Astrocyte of the cerebellum (primary cell): Measurements from ENCODE around the gene ADRB2.
"Not testable (repeated sequence)": the region's sequence is repeated elsewhere in the genome, so short reads cannot be mapped to it uniquely, and the experiment has no call there.

Experiments
- DNase-seq: peaks from one replicate; pipeline ENCODE4 v3.0.0-alpha.2; 2011; ENCODE audit warnings: low read depth
- H3K4me3 ChIP-seq: 2 replicates; pipeline ENCODE4 v1.5.1; 2011; ENCODE audit warnings: mild to moderate bottlenecking, low read depth, low read length, moderate library complexity
- CTCF ChIP-seq: IDR thresholded peaks from 2 replicates; pipeline ENCODE4 v1.5.1; 2012; ENCODE audit warnings: low read length, low read depth, moderate library complexity, mild to moderate bottlenecking; ENCODE audit errors: missing control alignments
- in situ Hi-C: cut with HindIII; loops from 2 replicates; pipeline ENCODE4 v1.10.0; 2017; ENCODE audit warnings: low sequenced_read_pairs

The ADRB2 gene

GRCh38 chr5:148866024-148866423 lies 39.6 kb downstream of the ADRB2 start:
- TF ChIP-seq CTCF = no peak

GRCh38 chr5:148873120-148873519 lies 46.7 kb downstream of the ADRB2 start:
- in situ Hi-C loops = no loop called here
- H3K4me3 ChIP-seq = no peak overlapping the region
- no peak for TF ChIP-seq CTCF
- no peak for DNase-seq

More at GRCh38 chr5:148866024-148866423, 39.6 kb downstream of the ADRB2 start:
- no peak for DNase-seq
- in situ Hi-C loops = loop anchor here (5.0 kb wide), 1 partner anchor 34 kb away; no protein-coding TSS in a partner anchor
- no peak overlapping the region for H3K4me3 ChIP-seq

GRCh38 chr5:148873690-148874485 lies 47.5 kb downstream of the ADRB2 start:
- no peak overlapping the region for H3K4me3 ChIP-seq
- no peak for TF ChIP-seq CTCF
- no peak for DNase-seq
- in situ Hi-C loops = no loop called here

- H3K4me3 ChIP-seq = no peak overlapping the region
- in situ Hi-C loops = no loop called here
- TF ChIP-seq CTCF = no peak
- no peak for DNase-seq
Observed at GRCh38 chr5:148875205-148875875, 48.9 kb downstream of the ADRB2 start.

- DNase-seq, in situ Hi-C loops, H3K4me3 ChIP-seq: not testable (repeated sequence)
Observed at GRCh38 chr5:148877436-148877835, 51.0 kb downstream of the ADRB2 start.
